HG03520 (cell line): ENCODE measurements around the gene SLC35F4.
"Not testable (repeated sequence)": the region's sequence is repeated elsewhere in the genome, so short reads cannot be mapped to it uniquely, and the experiment has no call there.

ENCODE experiments used
- ATAC-seq: cut with Tn5 transposase; IDR thresholded peaks from one replicate; pipeline ENCODE4 v1.9.1; 2021; ENCODE audit warnings: mild to moderate bottlenecking, moderate library complexity; ENCODE audit not compliant: unreplicated experiment

The SLC35F4 gene

DNA sequence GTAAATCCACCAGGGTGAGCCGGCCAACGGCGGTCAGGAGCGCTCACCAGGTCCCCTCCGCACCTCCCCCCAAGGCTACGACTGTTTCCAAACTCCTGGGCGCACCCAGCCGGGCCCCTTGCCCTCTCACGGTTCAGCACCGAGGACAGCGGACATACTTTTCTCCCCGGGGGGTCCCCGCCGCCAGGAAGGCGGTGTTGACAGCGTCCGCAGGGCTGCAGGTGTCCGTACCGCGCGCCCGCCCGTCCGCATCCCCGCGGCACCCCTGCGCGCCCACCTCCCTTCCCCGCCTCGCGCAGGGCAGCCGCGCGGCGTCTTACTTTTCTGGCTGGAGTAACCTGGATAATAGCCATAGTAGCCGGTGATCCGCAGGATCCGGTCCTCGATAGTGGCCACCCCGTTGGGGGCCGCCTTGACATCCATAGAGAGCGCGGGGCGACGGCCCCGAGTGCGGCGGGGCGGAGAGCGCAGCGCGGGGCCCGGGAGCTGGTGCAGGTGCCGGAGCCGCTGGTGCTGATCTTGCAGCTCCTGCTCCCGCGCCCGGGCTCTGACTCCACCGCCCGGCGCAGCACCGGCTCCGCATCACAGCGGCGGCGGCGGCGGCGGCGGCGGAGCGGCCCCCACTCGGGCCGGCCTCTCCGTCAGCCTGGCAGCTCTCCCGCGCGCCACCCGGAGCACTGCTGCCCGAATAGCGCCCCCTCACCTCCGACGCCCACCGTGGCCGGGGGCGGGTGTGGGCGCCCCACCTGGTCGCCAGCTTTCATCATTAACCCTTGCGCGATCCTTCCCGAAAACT lies at the start of gene SLC35F4:
SLC35F4 (minus strand) TSS at position 690 of the 796 bp plus-strand sequence.
- ATAC-seq, result no peak

DNA sequence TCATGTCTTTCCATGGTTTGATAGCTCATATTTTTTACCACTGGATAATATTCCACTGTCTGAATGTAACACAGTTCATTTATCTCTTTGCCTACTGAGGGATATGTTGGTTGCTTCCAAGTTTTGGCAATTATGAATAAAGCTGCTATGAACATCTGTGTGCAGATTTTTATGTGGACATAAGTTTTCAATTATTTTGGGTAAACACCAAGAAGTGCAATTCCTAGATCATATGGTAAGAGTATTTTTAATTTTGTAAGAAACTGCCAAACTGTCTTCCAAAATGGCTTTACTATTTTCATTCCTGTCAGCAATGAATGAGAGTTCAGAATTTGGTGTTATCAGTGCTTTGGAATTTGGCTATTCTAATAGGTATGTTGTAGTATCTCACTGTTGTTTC lies 43.7 kb upstream of the SLC35F4 start:
- no peak for ATAC-seq

DNA sequence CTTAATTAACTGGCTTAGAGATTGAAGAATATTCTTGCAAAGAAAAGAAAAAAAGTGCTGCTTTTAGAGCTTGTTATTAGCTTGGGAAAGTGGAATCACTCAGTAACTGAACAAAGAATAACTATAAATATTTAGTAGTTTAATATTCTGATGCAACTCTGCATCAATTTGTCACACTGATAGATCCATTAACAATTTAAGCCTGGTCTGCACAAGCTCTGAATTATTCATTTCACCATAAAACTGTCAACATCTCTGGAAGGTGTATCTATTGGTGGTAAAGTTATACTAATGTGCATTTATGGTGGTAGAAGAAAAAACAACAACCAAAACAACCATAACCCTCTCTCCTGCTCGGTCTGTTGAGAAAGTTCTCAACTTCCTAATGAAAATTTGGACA lies 38.1 kb upstream of the SLC35F4 start:
- ATAC-seq, result no peak

DNA sequence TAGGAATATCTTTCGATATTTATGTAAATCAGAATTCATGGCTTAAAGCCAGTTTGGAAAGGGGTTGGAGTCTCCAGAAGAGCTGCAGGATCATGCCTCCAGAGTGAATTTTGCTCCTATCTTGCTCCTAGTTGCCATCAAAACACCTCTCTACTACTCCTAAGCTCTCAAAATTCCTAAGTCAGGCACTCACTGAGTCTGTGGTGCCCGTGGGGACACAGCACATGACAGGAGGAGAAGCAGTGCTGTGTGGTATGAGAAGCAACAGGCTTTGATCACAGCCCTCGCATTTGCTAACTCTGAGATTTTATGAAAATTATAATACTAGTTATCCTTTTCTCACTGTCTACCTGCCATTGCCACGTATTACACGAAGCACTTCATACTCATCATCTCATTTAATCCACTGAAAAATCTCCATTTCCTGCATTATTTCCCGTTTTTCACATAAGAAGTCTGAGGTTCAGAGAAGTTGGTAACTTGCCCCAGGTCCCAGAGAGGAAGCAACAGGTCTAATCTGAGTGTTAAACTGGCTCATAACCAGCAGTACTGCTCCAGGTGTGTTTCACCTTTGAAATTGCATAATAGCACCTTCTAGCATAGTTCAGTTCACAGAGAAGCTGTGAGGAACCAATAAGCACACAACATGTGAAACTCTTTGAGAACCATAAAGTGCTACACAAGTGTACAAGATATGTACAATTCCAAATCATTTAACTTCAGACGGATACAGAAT lies 33.1 kb upstream of the SLC35F4 start:
- no peak for ATAC-seq

DNA sequence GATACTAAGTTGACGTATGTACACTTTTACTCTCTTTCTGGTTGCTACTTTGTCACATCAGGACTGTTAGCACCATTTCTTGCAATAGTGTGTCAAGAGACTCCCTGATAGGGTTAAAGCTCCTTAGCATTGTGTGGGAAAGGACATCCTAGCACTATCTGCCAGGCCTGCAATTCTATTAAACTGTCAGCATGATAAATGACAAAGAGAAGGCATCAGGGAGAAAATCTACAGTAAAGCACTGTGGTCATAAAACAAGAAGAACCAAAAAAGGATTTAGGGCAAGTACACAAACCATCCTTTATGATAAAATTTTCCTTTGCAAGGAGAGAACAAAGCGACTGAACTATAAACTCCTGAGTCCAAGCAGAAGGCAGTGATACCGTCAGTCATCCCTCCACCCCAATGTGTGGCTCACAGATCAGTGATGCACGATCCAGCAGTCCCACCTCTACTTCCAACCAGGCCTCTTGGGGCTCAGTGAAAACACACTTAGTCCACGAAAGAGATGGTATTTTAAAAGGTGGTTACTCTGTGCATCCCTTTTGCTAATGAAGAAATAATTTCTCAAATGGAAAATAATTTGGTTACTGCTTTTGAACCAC lies 31.4 kb upstream of the SLC35F4 start:
- ATAC-seq, result no peak

DNA sequence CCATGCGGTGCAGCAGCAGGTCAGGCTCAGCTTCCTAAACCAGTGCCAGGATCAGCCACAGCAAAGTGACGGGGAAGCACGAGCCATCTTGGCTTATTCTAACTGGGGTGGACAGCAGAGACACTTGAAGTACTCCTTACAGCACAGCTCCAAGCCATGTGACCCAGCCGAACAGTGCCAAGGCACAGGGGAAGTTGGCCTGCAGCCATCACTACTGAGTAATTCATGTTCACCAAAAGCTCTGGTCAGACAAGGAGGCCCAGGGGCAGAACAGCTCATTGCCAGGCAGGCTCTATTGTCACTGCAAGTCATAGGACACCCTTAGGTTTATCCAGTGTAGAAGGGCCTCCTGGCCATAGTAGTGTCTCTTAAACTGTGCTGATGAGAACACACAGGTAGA lies 23.4 kb upstream of the SLC35F4 start:
- no peak for ATAC-seq

DNA sequence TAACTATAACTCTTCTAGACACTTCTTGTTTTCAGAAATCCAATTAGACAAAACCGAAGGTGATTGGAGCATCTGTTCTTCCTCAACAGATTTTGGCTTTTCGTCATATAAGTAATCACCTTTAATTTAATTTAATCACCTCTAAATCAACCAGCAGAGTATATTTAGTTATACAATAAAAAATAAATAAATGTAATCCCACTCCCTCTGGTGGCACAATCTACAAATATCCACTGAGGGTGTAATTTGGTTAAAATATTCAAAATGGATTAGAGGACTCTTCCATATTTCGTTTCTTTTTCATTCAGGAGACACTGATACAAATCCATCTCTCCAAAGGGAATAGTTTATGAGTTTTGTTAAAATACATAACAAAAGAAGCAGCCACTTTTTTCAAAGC lies 18.3 kb upstream of the SLC35F4 start:
- no peak for ATAC-seq

DNA sequence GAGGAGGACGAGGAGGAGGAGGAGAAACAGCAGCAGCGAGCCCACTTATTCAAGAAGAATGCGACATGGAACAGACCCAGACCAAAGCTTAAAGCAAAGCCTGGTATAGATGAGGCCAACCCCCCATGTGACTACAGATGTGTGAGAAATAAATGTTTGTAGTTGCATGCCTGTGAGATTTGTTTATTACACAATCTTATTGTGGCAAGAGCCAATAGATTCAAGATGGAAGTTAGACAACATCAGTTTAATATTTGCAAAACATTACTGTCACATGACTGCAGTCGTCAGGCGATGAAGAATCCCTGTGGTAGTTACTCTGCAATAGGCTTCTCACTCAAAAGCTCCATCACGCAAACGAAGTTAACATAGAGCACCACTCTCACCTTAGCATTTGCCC lies 17.2 kb upstream of the SLC35F4 start:
- ATAC-seq, result no peak

DNA sequence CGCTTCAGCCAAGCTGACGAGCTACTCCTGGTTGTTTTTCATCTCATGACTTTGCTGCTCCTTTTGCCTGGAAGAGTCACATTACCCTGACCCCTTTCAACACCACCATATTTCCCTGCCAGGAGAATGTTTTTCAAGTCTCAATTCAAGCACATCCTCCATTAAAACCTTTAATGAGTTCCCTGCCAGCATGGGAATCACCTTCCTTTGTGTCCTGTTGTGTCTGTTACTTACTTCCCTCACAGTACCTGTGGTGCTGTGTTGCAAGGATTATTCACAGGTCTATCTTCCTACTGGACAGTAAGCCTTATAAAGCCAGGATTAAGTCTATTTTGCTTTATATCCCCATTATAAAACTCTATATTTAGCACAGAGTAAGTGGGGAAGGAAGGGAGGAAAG lies 13.6 kb upstream of the SLC35F4 start:
- no peak for ATAC-seq

DNA sequence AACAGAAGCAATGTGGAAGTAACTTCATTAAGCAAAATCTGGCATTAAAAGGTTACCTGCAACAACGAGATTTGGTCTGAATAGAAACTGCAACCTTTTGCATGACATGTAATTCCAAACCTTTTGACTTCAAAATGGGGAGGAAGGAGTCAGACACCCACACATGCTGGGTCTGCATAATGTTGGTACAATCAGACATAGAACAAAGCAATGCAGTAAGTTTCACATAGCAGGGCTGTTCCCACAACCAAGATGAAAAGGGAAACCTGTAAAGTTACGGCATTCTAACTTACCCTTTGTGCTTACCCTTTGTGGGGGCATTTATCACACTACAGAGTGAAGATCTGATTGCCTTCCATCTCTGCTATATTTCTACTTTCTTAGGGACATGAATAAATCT lies 10.1 kb upstream of the SLC35F4 start:
- no peak for ATAC-seq

DNA sequence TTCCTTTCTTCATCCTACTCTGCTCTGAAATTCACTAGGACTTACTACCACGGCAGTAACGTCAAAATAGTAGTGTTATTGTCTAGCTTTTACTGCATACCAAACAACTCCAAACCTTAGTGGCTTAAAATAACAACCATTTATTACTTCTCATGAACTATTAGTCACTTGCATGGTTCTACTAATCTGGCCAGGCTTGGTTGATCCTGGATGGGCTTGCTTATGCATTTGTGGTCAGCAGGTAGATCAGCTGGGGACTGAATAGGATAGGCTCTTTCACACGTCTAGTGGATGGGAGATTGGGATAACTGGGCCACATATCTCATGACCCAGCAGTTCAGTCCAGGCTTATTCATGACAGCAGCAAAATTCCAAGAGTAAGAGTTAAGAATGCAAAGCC lies 9.4 kb upstream of the SLC35F4 start:
- ATAC-seq, result no peak

DNA sequence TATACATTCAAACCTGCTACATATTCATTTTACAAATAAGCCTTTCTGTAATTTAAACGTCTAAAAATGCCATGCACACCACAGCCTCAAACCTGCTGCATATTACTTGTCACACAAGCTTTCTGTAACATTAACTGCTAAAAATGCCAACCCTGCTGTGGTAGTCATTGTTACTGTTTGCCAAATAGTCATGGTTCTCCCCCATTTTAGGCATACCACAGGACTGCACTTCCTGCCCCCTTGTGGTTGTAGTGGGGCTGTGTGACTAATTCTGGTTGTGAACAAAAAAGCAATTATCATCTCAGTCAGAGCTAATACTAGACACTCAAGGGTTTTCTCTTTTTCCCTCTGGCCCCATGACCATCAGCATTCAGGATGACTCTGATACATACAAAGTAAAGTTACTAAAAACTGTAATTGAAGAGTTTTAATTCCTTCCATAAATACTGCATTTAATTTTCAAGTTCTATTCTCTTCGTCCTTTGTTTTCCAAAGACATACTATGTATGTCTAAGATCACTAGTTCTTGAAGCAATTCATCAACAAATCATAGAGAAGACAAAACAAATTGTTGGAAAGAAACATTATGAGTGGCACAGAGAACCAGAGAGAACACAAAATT lies 5.7 kb upstream of the SLC35F4 start:
- peak; percentile 84 for ATAC-seq

DNA sequence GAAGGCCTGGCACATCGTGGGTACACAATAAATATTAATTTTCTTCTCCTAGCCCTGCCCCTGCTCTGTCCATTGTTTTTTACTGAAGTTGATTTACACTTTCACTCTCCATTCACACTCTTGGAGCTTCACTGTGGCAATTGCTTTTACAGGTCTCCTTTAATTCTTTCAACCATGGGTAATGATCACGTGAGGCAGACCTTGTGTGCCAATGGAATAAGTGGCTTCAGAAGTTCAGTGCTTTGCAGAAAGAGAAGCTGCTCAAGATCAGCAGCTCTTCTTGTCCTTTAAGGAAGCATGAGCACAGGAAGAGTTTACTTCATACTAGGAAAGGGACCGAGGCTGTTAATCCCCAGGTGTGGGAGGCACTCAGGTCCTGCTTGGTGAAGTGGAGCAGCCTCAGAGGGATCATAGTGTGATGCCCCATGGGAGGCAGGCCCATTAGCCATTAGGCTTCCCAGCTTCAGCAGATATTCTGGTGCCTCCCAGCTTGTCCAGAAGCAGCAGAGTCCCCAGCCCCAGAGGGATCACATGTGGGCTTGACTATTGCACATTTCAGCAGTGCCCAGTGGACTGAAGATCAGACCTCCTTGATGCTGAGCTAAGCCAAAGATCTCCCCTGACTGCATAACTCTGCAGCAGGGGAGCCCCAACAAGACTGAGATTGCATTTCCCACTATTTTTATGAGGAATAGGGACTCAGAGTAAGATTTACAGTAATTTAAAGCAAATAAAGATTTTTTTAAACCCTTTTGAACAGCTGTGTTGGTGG lies 5.0 kb upstream of the SLC35F4 start:
- ATAC-seq, result no peak

DNA sequence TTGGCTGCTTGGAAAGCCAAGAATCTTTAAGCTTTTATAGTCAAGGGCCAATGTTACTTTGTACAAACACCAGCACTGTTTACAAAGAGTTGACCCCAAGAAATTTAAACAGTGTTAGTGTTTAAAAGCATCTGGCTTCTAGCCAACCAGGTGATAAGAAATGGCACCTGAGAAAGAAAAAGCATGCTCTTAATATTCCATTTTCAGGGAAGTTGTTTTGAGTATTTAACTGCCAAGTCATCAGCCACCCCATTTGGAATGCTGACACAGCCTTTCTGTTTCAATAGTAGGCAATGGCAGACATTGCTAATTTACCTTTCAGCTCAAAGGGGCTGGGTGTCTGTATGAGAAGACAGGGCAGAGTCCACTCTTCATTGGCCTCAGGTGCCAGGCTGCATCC lies 3.7 kb upstream of the SLC35F4 start:
- no peak for ATAC-seq

DNA sequence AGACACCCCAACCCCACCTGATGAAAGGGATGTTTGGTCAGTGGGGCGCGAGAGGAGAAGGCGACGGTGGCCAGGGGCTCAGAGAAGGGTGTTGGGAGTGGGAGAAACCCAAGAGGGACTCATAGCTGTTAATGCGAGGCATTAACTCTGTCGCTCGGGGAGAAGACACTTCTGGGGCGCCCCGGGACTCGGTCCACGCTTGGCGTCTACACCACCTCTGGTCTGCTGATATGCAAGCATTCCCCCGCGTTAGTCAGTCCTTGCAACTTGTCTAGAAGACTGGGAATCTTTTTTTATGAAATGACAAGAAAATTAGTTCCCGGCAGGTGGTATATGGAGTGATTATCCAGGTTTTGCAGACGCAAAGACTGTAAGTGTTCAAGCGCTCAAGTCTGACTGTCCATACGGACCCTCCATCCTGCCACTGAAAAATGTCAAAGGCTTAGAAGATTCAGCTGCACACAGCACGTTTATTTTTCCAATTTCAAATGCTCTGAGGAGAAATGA lies 360 bp upstream of the SLC35F4 start:
- ATAC-seq, result no peak

DNA sequence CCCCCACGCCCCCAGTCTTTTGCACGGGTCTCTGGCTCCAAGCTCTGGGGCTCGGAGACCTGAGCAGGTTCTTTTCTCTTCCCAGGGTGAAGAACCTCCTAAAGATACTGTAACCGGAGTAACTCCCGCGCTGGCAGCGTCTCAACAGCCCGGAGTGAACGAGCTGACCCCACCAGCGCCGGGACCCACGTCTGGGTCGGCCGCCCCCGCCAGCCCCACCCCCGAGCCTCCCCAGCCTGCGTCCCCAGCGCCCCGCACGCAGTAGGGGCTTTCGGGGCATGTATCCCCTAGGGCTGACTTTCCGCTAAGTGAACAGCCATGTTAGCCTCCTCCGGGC lies 858 bp downstream of the SLC35F4 start:
- no peak for ATAC-seq

DNA sequence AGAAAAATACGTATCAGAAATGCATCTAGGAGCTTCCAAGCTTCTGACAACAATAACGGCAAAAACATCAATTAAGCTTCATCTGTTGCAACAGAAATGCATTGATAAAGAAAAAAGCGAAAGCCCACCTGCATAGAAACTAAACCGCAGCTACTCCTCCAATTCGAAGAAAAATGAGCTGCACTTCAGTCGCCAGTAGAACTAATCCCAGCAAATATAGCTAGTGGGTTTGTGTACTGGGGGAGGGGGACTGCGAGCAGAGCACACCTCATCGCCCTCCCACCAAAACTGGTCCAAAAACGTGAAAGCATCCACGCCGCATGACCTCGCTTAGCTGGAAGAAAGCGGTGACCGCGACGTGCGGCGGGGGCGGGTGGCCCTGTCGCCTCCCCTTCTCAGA lies 1.2 kb downstream of the SLC35F4 start:
- no peak for ATAC-seq

DNA sequence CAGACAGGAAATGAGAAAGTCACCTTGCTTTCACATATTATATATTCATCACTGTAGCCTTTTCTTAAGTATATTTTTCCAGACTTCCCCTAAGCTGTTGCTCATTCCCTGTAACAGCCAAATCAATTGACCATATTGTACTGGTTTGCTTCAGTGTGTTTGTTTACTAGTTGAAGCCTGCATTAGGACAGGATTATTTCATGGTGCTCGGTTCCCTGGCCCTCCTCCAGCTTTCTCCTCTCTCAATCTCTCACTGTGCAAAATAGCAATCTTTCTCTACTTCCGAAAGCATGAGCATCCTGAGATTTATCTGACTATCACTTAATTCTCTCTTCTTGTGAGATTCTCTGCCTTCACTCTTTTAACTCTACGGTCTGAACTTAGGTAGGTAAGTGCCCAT lies 2.4 kb downstream of the SLC35F4 start:
- no peak for ATAC-seq

DNA sequence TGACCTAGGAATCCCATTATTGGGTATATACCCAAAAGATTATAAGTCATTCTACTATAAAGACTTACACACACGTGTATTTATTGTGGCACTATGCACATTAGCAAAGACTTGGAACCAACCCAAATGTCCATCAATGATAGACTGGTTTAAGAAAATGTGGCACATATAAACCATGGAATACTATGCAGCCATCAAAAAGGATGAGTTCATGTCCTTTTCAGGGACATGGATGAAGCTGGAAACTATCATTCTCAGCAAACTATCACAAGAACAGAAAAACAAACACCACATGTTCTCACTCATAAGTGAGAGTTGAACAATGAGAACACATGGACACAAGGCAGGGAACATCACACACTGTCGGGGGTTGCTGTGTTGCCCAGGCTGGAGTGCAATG lies 10.2 kb downstream of the SLC35F4 start:
- not testable (repeated sequence) for ATAC-seq

DNA sequence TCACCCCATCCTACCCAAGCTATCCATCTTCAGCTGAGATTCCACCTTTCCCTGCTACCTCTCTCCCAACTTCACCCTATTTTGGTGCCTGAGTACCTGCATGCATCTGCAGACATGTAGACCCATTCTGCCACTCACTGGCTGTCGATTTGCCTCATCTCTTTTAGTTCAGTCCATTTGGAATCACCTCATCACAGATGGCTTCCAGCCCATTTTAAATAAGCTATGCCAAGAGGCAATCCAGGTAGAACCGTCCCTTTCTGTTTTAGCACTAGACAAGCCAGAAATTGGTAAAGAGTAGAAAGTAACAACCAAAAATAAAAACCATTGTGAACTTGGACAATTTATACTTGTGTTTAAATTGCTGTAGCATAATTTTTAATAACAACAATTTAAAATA lies 11.3 kb downstream of the SLC35F4 start:
- ATAC-seq, result no peak

DNA sequence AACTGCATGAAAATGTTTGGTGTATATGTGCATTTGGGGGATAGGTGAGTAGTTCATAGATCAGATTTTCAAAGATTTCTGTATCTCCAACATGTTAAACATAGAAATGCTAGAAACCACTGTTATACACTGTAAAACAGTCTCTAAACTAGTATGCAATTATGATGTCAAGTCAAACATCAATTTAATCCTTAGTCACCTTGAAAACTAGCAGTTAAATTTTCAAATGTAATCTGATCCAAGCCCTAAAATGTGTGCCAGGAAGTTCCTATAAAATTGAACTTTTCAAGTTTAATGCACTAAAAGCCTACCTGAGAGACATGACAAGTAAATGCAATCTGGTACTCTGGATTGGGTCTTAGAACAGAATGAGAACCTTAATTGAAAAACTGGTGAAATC lies 14.5 kb downstream of the SLC35F4 start:
- no peak for ATAC-seq
